ENCODE results near the gene KRTAP3-2. TPM values are rescaled to one million over a fixed set of nuclear protein-coding genes. Genes with fewer than 3 reads are reported as not detected.

The KRTAP3-2 gene
- total and polyA plus RNA-seq, 11 donors, result not detected

GRCh38 chr17:41008811-41009210, 9.1 kb upstream of the KRTAP3-2 start, which contains the start of gene KRTAP3-1:
Gene KRTAP3-1 (minus strand): TSS chr17:41009128. CDS start chr17:41009074, 54 bp downstream.
- intact Hi-C loops (cut with DNase I), result no loop called here
- Histone ChIP-seq H3K4me1 (peaks cover 0 to 6% (median 0%) of the 10 kb centered on the region in 12 donors), H3K27me3 (no peaks in the 10 kb centered on the region), H3K27ac (no peak within 1 kb of the TSS), H3K36me3 (no peaks in the 10 kb centered on the region), H3K9me3 (no peaks in the 10 kb centered on the region), H3K4me3 (no peak within 1 kb of the TSS)
- no peak for ATAC-seq
- DNase-seq, result no peak
- TF ChIP-seq POLR2A (IDR thresholded peaks at IDR 0.05), result no peak
- 72 to 80% (median 79%) methylated on average over 8 of the region's 8 CpGs for WGBS, 4 donors

GRCh38 chr17:41004397-41004796, 4.7 kb upstream of the KRTAP3-2 start:
- Histone ChIP-seq H3K4me3 (no peak overlapping the region), H3K9me3 (no peaks in the 10 kb centered on the region), H3K27me3 (peaks cover 0 to 10% (median 0%) of the 10 kb centered on the region in 9 donors), H3K4me1 (no peaks in the 10 kb centered on the region), H3K27ac (no peak overlapping the region), H3K36me3 (no peaks in the 10 kb centered on the region)
- DNase-seq, result no peak
- ATAC-seq, result no peak
- WGBS, 4 donors, result 75 to 89% (median 84%) methylated on average over 3 of the region's 3 CpGs
- intact Hi-C loops (cut with DNase I), result no loop called here
- no peak for TF ChIP-seq POLR2A (IDR thresholded peaks at IDR 0.05)
- no peak for TF ChIP-seq CTCF (IDR thresholded peaks at IDR 0.05)

GRCh38 chr17:41003926-41004325, 4.2 kb upstream of the KRTAP3-2 start:
- no peak for DNase-seq
- no peak for ATAC-seq
- TF ChIP-seq CTCF (IDR thresholded peaks at IDR 0.05), result no peak
- H3K36me3 ChIP-seq, result no peaks in the 10 kb centered on the region
- no peaks in the 10 kb centered on the region for H3K4me1 ChIP-seq
- intact Hi-C loops (cut with DNase I), result no loop called here
- no peak overlapping the region for H3K4me3 ChIP-seq
- peaks cover 0 to 10% (median 0%) of the 10 kb centered on the region in 9 donors for H3K27me3 ChIP-seq
- H3K27ac ChIP-seq, result no peak overlapping the region
- 62 to 70% (median 69%) methylated on average over 4 of the region's 4 CpGs for WGBS, 4 donors
- H3K9me3 ChIP-seq, result no peaks in the 10 kb centered on the region

GRCh38 chr17:41002814-41003213, 3.1 kb upstream of the KRTAP3-2 start:
- no peak for DNase-seq
- no peak overlapping the region for H3K27ac ChIP-seq
- WGBS, 4 donors, result 57 to 62% (median 61%) methylated on average over 5 of the region's 5 CpGs
- no peaks in the 10 kb centered on the region for H3K9me3 ChIP-seq
- intact Hi-C loops (cut with DNase I), result no loop called here
- H3K4me3 ChIP-seq, result no peak overlapping the region
- no peaks in the 10 kb centered on the region for H3K36me3 ChIP-seq
- TF ChIP-seq CTCF (IDR thresholded peaks at IDR 0.05), result no peak
- TF ChIP-seq POLR2A (IDR thresholded peaks at IDR 0.05), result no peak
- ATAC-seq, result no peak
- H3K4me1 ChIP-seq, result no peaks in the 10 kb centered on the region
- H3K27me3 ChIP-seq, result peaks cover 0 to 15% (median 0%) of the 10 kb centered on the region in 9 donors

- WGBS, 4 donors, result 68 to 76% (median 72%) methylated on average over 4 of the region's 4 CpGs
- Histone ChIP-seq H3K36me3 (no peaks in the 10 kb centered on the region), H3K9me3 (no peaks in the 10 kb centered on the region), H3K27me3 (peaks cover 0 to 21% (median 5%) of the 10 kb centered on the region in 9 donors), H3K4me3 (no peak overlapping the region), H3K4me1 (no peaks in the 10 kb centered on the region), H3K27ac (no peak overlapping the region)
- DNase-seq, result no peak
- ATAC-seq, result no peak
- intact Hi-C loops (cut with DNase I), result no loop called here
- no peak for TF ChIP-seq CTCF (IDR thresholded peaks at IDR 0.05)
- TF ChIP-seq POLR2A (IDR thresholded peaks at IDR 0.05), result no peak
These were observed 2.1 kb upstream of the KRTAP3-2 start for GRCh38 chr17:41001795-41002194.

All from heart left ventricle (tissue), 16 donors.